CMK (cell line): Measurements from ENCODE around the gene ZNF248.
"Not testable (repeated sequence)": the region's sequence is repeated elsewhere in the genome, so short reads cannot be mapped to it uniquely, and the experiment has no call there.

Experiments used
- DNase-seq: peaks from one replicate; pipeline ENCODE4 v3.0.0-alpha.2; 2010; ENCODE audit warnings: low read depth

ZNF248 gene

GRCh38 chr10:37857287-37858211 lies at the start of gene ZNF248:
TSS of gene ZNF248 (minus strand) at chr10:37857610. CDS start at chr10:37856310, 1,300 bp downstream.
- DNase-seq: peak; percentile 82

DNA sequence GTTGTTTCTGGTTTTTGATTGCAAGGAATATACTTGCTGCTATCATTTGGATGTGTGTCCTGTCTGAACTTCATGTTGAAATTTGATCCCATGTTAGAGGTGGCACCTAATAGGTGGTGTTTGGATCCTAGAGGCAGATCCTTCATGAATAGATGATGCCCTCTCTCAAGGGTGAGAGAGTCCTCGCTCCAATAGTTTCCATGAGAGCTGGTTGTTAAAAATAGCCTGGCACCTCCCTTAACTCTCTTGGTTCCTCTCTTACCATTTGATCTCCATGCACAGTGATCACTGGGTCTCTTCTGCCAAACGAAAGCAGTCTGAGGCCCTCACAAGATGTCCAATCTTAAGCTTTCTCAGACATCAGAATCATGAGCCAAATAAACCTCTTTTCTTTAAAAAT lies 49.0 kb upstream of the ZNF248 start:
- no peak for DNase-seq

DNA sequence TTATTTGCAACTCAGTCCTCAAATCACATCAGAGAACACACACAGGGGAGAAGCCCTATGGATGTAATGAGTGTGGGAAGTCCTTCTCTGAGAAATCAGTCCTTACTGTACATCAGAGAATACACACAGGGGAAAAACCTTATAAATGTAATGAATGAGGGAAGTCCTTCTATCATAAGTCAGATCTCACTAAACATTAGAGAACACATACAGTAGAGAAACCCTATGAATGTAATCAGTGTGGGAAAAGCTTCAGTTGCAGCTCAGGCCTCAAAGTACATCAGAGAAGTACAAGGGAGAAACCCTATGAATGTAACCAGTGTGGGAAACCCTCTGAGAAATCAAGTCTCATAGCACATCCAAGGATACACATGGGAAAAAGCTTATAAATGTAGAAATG lies 39.0 kb upstream of the ZNF248 start:
- DNase-seq: no peak

GRCh38 chr10:37895674-37896073 lies 38.3 kb upstream of the ZNF248 start:
- no peak for DNase-seq

- no peak for DNase-seq
Observed at GRCh38 chr10:37885850-37886249, 28.4 kb upstream of the ZNF248 start.

- no peak for DNase-seq
Observed at GRCh38 chr10:37872955-37873354, 15.5 kb upstream of the ZNF248 start.

GRCh38 chr10:37872283-37872682 lies 14.9 kb upstream of the ZNF248 start:
- DNase-seq: no peak

- DNase-seq: no peak
Observed at GRCh38 chr10:37871568-37872251, 14.3 kb upstream of the ZNF248 start.

GRCh38 chr10:37871143-37871542 lies 13.7 kb upstream of the ZNF248 start:
- no peak for DNase-seq

DNA sequence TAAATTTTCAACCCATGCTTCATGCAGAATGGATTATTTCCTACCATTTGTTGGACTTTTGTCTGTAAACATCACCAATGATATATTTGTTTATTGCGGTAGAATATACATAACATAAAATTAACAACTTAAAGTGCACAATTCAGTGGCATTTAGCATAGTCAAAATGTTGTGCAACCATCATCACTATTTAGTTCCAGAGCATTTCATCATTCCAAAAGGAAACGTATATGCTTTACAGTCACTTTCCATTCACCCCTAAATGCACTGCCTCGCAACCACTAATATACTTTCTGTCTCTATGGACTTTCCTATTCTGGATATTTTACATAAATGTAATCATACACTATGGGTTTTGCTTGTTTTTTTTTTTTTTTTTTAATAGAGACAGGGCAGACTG lies 11.4 kb upstream of the ZNF248 start:
- DNase-seq: no peak

- DNase-seq: no peak
Observed at GRCh38 chr10:37865957-37866803, 8.8 kb upstream of the ZNF248 start.

DNA sequence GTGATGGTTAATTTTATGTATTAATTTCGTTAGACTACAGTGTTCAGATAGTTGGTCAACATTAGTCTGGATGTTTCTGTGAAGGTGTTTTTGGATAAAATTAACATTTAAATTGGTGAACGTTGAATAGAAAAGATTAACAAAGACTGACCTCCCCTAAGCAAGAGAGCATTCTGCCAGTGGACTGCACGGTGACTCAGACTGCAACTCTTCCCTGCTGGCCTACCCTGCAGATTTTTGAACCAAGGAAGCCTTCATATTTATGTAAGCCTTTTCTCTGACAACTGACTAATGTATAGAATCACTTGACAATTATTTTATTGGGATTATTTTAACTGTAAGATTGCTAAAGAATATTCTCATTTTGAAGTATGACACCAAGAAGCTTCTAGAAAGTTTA lies 7.9 kb upstream of the ZNF248 start:
- no peak for DNase-seq

DNA sequence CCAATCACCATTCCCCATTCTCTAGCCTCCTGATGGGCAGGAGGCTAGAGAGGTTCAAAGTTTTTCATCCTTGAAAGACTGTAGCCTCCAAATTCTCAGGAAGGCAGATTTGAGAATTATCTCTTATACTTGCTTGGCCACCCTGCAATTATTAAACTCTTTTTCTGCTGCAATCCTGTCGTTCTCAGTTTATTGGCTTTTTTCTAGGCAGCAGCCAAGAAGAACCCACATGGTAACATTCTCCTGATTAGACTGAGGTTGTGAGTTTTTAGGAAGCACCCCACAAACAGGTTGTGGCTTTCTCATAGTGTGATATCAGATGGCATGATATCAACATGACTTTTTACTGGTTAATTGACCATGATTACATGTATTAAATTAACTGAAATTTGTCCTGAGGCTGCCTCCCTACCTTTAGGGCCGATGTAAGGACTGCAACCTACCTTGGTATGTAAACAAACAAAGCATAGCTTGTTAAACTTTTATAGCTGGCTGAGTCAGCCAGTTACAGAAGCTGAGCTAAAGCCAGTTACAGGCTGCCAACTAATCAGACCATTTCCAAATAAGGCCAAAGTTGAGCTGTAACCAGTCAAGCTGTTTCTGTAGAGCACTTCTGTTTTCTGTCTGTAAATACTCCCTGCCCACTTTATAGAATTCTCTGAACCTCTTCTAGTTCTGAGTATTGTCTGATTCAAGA lies 3.2 kb upstream of the ZNF248 start:
- no peak for DNase-seq

- not testable (repeated sequence) for DNase-seq
Observed at GRCh38 chr10:37859270-37859669, 1.9 kb upstream of the ZNF248 start.

- DNase-seq: peak; percentile 20
Observed at GRCh38 chr10:37856881-37857286, 526 bp downstream of the ZNF248 start.

GRCh38 chr10:37855636-37856035 lies 1.8 kb downstream of the ZNF248 start:
- DNase-seq: no peak

DNA sequence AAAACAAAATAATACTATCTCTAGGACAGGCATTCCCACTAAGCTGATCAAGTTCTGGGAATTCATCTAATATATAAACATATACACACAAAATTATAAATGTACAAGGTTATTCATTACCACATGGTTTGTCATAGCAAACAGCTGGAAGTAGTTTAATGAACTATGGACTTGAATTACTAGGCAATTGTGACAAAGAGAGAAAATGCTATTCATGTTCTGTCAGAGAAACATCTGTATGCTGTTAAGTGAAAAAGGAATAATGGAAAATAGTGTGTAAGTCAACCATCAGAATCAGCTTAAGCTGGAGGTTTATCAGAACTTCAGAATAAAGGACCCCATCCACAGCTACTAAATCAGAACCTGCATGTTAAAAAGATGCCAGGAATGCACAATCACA lies 2.8 kb downstream of the ZNF248 start:
- no peak for DNase-seq

- DNase-seq: no peak
Observed at GRCh38 chr10:37844644-37845043, 12.8 kb downstream of the ZNF248 start.

GRCh38 chr10:37839243-37839642 lies 18.2 kb downstream of the ZNF248 start:
- no peak for DNase-seq

DNA sequence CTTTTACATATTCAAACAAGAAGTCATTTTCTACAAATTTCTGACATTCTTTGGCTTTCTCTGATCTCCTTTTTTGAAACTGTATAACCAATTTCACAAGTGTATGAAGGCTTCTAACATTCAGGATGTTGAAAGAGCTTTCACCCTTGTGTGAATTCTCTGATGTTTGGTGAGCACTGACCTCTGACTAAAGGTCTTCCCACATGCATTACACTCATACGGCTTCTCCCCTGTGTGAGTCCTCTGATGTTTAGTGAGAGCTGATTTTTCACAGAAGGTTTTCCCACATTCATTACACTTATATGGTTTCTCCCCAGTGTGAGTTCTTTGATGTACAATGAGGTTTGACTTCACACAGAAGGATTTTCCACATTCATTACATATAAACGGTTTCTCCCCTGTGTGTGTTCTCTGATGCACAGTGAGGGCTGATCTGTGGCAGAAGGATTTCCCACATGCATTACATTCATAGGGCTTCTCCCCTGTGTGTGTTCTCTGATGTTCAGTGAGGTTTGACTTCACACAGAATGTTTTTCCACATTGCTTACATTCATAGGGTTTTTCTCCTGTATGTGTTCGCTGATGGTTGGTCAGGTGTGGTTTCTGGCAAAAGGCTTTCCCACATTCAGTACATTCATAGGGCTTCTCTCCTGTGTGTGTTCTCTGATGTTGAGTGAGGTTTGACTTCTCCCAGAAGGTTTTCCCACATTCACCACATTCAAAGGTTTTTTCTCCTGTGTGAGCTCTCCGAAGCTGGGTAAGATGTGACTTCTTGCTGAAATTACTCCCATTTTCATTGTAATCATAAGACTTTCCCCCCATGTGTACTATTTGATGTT lies 25.7 kb downstream of the ZNF248 start:
- no peak for DNase-seq

DNA sequence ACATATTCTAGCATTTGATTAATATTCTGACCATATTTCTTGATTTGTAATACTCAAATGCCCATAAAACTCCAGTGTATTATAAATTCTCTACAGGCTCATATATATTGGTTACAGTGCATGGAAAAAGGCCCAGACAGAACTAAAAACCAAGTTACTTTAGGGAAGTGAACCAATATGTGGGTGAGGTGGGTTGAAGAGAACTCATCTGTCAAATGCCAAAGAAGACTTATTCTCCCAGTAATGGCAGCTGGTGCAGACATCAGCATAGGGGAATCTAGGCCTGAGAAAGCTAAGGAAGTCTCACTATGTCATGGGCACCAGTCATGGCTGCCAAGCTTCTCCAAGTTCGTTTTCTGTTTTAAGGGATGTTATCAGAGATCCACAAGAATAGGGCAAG lies 30.6 kb downstream of the ZNF248 start:
- DNase-seq: no peak
